ENCODE measurements around the gene USP10.

- TF ChIP-seq GABPA (IDR thresholded peaks at IDR 0.05 in 1 of 2, conservative IDR thresholded peaks at IDR 0.05 in 1 of 2), result no peak
- TF ChIP-seq CTCF (IDR thresholded peaks at IDR 0.05; ENCODE audit: low read depth, low read length, missing input control), result no peak
- TF ChIP-seq TAF1 (conservative IDR thresholded peaks at IDR 0.05), result no peak
- TF ChIP-seq FOXA1 (IDR thresholded peaks at IDR 0.05), result no peak
- no peak for TF ChIP-seq ZBTB33 (IDR thresholded peaks at IDR 0.05)
- TF ChIP-seq YY1 (IDR thresholded peaks at IDR 0.05), result no peak
- no peak for TF ChIP-seq ATF3 (IDR thresholded peaks at IDR 0.05)
These were observed 52.8 kb downstream of the USP10 start for GRCh38 chr16:84752600-84752999.

Measured in liver (tissue), 3 donors.